WTC11 (cell line): ENCODE measurements around the gene HNRNPUL1. TPM values are rescaled to one million over a fixed set of nuclear protein-coding genes. Genes with fewer than 3 reads are reported as not detected.
"Not testable (repeated sequence)": the region's sequence is repeated elsewhere in the genome, so short reads cannot be mapped to it uniquely, and the experiment has no call there.

Experiments
- ATAC-seq: fragments of 200-7000 bp; cut with Tn5 transposase; 2 replicates; pipeline ENCODE4 v1.10.0; 2021; ENCODE audit warnings: mild to moderate bottlenecking, moderate library complexity
- CTCF ChIA-PET: fragments of 300-600 bp; sonication (Branson Sonifier 250); formaldehyde crosslinking; loops from one replicate; lab custom pipeline; 2021; ENCODE audit warnings: antibody characterized with exemption; lab: Charles Lee
- POLR2A ChIA-PET: fragments of 350-600 bp; sonication (Branson Sonifier 250); formaldehyde crosslinking; loops from one replicate; lab custom pipeline; 2021; ENCODE audit warnings: antibody characterized with exemption; lab: Charles Lee
- DNase-seq: peaks from one replicate; pipeline ENCODE4 v3.0.0; 2021; ENCODE audit warnings: low spot score
- H3K27ac Mint-ChIP-seq: 2 replicates; pipeline ENCODE4 v1.8.0; 2021; ENCODE audit warnings: mixed read lengths
- H3K27me3 Mint-ChIP-seq: 2 replicates; pipeline ENCODE4 v1.8.0; 2021; ENCODE audit warnings: low read depth, mild to moderate bottlenecking, moderate library complexity, mixed read lengths
- H3K36me3 Mint-ChIP-seq: 2 replicates; pipeline ENCODE4 v1.8.0; 2021; ENCODE audit warnings: mixed read lengths
- H3K4me1 Mint-ChIP-seq: 2 replicates; pipeline ENCODE4 v1.8.0; 2022; ENCODE audit warnings: mixed read lengths
- H3K4me3 Mint-ChIP-seq: 2 replicates; pipeline ENCODE4 v1.8.0; 2021; ENCODE audit warnings: mild to moderate bottlenecking, moderate library complexity, mixed read lengths
- H3K9me3 Mint-ChIP-seq: 2 replicates; pipeline ENCODE4 v1.8.0; 2021; ENCODE audit warnings: mixed read lengths
- ARID4B ChIP-seq: sonication (generic); formaldehyde crosslinking; IDR thresholded peaks from 2 replicates; pipeline ENCODE4 v1.8.0; 2023; ENCODE audit warnings: missing genetic modification reagents, mild to moderate bottlenecking, borderline replicate concordance
- E2F4 ChIP-seq: sonication (generic); formaldehyde crosslinking; IDR thresholded peaks from 2 replicates; pipeline ENCODE4 v1.8.1; 2022; ENCODE audit warnings: low read depth, mild to moderate bottlenecking, moderate library complexity, missing genetic modification reagents, borderline replicate concordance
- ETV6 ChIP-seq: sonication (generic); formaldehyde crosslinking; IDR thresholded peaks from 2 replicates; pipeline ENCODE4 v1.8.1; 2022; ENCODE audit warnings: mild to moderate bottlenecking, missing genetic modification reagents
- GABPB1 ChIP-seq: sonication (generic); formaldehyde crosslinking; IDR thresholded peaks from 2 replicates; pipeline ENCODE4 v1.8.1; 2023; ENCODE audit warnings: mild to moderate bottlenecking, missing genetic modification reagents
- RORB ChIP-seq: fragments of 250-450 bp; sonication (Bioruptor Pico); IDR thresholded peaks from 2 replicates; pipeline ENCODE4 v1.9.0; 2021; ENCODE audit warnings: mild to moderate bottlenecking
- ZNF121 ChIP-seq: sonication (generic); formaldehyde crosslinking; IDR thresholded peaks from 2 replicates; pipeline ENCODE4 v1.8.0; 2023; ENCODE audit warnings: missing genetic modification reagents
- ZNF281 ChIP-seq: sonication (generic); formaldehyde crosslinking; IDR thresholded peaks from 2 replicates; pipeline ENCODE4 v1.8.0; 2023; ENCODE audit warnings: mild to moderate bottlenecking, missing genetic modification reagents
- ZNF317 ChIP-seq: sonication (generic); formaldehyde crosslinking; IDR thresholded peaks from 2 replicates; pipeline ENCODE4 v1.8.1; 2023; ENCODE audit warnings: low read depth, mild to moderate bottlenecking, moderate library complexity, missing genetic modification reagents, borderline replicate concordance
- ZSCAN18 ChIP-seq: fragments of 250-450 bp; sonication (Bioruptor Pico); IDR thresholded peaks from 2 replicates; pipeline ENCODE4 v2.1.2; 2022; ENCODE audit warnings: mild to moderate bottlenecking, moderate library complexity
- total RNA-seq: library from RNA; stranded (reverse); gene quantifications from 3 replicates; pipeline ENCODE4 v1.2.3, GENCODE V29; 2021

Gene HNRNPUL1
- total RNA-seq, 1 experiment from 2014 or later: 282 TPM

GRCh38 chr19:41344162-41344561, 80.0 kb downstream of the HNRNPUL1 start:
- Mint-ChIP-seq H3K9me3 (no peaks in the 10 kb centered on the region), H3K36me3 (no peaks in the 10 kb centered on the region), H3K27me3 (peaks cover 6% of the 10 kb centered on the region), H3K4me3 (no peak overlapping the region), H3K27ac (no peak overlapping the region), H3K4me1 (no peaks in the 10 kb centered on the region)
- TF ChIP-seq ZNF281 (CRISPR knock-in tag) (no peak), ZNF121 (CRISPR knock-in tag) (no peak), ZSCAN18 (CRISPR knock-in tag) (no peak), E2F4 (CRISPR knock-in tag) (no peak)
- POLR2A ChIA-PET: no interaction called here
- CTCF ChIA-PET: interaction anchor here (0.9 to 1.2 kb wide), 3 partner anchors 22 to 227 kb away, joined by 3 to 4 read pairs (median 3); no protein-coding TSS in a partner anchor
- no peak for ATAC-seq
- no peak for DNase-seq

- H3K4me3 Mint-ChIP-seq, POLR2A ChIA-PET, H3K9me3 Mint-ChIP-seq, ATAC-seq, DNase-seq, H3K27ac Mint-ChIP-seq, H3K36me3 Mint-ChIP-seq: not testable (repeated sequence)
- Mint-ChIP-seq H3K4me1 (peaks cover 10% of the 10 kb centered on the region), H3K27me3 (peaks cover 33% of the 10 kb centered on the region)
- CTCF ChIA-PET: interaction anchor here (1.0 to 1.5 kb wide), 3 partner anchors 19 to 85 kb away, joined by 3 to 4 read pairs (median 3); no protein-coding TSS in a partner anchor
These were observed 82.7 kb downstream of the HNRNPUL1 start for GRCh38 chr19:41346916-41347315.

GRCh38 chr19:41350735-41351338, 86.7 kb downstream of the HNRNPUL1 start:
- Mint-ChIP-seq H3K9me3 (no peaks in the 10 kb centered on the region), H3K27ac (no peak overlapping the region), H3K4me3 (peak overlapping the region; percentile 89)
- ATAC-seq: no peak
- POLR2A ChIA-PET: no interaction called here
- TF ChIP-seq RORB (CRISPR knock-in tag): no peak
- no peak for TF ChIP-seq ARID4B (CRISPR knock-in tag)
- no peak for TF ChIP-seq ETV6 (CRISPR knock-in tag)
- TF ChIP-seq ZNF317 (CRISPR knock-in tag): no peak
- no peak for TF ChIP-seq GABPB1 (CRISPR knock-in tag)
- TF ChIP-seq, all 79 proteins: peak for 0
- DNase-seq: no peak
- peaks cover 58% of the 10 kb centered on the region for H3K27me3 Mint-ChIP-seq
- CTCF ChIA-PET: interaction anchor here (1.2 to 6.2 kb wide), 10 partner anchors 9 to 213 kb away, joined by 3 to 103 read pairs (median 10); partner anchors contain the start of genes B3GNT8 and B9D2
- H3K4me1 Mint-ChIP-seq: peaks cover 18% of the 10 kb centered on the region
- H3K36me3 Mint-ChIP-seq: no peaks in the 10 kb centered on the region
